Left hindlimb (tissue), 1 donor: ENCODE measurements around the gene DALRD3.

Experiments used
- DNase-seq: peaks from one replicate; pipeline ENCODE4 v3.0.0-alpha.2; 2018

The DALRD3 gene, protein sequence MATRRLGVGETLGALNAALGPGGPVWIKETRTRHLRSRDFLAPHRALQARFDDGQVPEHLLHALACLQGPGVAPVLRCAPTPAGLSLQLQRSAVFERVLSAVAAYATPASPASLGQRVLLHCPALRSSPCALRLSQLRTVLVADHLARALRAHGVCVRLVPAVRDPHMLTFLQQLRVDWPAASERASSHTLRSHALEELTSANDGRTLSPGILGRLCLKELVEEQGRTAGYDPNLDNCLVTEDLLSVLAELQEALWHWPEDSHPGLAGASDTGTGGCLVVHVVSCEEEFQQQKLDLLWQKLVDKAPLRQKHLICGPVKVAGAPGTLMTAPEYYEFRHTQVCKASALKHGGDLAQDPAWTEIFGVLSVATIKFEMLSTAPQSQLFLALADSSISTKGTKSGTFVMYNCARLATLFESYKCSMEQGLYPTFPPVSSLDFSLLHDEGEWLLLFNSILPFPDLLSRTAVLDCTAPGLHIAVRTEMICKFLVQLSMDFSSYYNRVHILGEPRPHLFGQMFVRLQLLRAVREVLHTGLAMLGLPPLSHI

DNA sequence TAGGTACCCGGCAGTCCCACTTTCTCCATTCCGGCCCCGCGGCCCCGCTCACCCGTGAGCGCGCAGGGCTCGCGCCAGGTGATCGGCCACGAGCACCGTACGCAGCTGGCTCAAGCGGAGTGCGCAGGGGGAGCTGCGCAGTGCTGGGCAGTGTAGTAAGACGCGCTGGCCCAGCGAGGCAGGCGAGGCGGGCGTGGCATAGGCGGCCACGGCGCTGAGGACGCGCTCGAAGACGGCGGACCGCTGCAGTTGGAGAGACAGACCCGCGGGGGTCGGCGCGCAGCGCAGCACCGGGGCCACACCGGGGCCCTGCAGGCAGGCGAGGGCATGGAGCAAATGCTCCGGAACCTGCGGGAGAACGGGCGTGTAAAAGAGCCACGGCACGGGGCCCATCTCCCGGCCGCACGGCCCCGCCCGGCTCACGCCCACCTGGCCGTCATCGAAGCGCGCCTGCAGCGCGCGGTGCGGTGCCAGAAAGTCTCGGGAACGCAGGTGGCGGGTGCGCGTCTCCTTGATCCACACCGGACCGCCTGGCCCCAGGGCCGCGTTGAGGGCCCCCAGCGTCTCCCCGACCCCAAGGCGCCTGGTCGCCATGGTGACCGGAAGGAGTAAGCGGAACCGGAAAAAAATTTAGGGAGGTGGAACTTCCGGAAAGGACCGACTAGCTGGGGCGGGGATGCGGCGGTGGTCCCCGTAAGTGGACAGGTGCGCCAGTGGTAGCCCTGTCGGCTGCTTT, at the start of gene DALRD3:
TSS of gene DALRD3 (minus strand) at position 610 of the 736 bp plus-strand sequence. CDS start at position 594, 16 bp downstream.
- DNase-seq = peak; percentile 81

DNA sequence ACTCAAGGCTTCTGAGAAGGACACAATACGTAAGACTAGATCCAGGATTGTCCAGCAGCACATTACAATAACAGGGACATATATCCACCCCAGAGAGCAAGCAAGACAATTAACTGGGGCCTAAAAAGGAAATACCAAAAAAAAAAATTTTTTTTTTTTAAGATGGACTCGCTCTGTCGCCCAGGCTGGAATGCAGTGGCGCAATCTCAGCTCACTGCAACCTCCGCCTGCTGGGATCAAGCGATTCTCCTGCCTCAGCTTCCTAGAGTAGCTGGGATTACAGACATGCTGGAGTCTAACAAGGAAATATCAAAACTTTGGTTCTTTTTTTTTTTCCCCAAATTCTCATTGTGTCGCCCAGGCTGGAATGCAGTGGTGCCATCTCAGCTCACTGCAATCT, 39.6 kb upstream of the DALRD3 start:
- no peak for DNase-seq

DNA sequence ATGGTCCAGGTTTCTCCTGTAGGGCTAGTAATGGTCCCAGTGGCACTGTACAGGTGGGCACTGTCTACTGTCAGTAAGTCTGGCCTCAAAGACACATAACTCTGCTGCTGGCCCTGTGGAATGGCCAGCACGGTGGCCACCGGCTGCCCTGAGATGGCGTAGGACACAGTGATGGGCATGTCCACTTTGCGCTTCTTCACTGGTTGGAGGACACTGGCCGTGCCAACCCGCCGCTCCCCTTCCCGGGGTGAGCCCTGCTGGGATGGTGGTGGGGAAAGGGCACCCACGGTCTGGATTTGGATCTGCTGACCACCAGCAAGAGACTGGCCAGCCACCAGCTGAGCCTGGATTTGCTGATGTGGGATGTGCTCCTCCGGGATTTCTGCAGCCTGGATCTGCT, 38.9 kb upstream of the DALRD3 start:
- no peak for DNase-seq

DNA sequence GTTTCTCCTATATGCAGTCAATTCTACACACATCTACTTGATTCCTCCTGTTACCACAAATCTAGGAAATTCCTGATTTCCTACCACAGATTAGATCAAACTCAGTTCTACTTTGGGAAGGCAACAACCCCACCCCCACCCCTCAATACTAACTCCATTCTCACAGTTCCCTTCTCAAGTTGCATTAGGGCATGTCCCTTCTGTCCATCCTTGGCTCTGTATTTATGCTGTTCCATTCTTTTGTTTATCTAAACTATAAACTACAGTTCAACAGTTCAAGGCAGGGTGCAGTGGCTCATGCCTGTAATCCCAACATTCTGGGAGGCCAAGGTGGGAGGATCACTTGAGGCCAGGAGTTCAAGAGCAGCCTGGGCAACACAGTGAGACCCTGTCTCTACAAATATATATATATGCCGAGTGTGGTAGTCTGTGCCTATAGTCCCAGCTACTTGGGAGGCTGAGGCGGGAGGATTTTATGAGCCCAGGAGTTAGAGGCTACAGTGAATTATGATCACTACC, 36.0 kb upstream of the DALRD3 start:
- no peak for DNase-seq

DNA sequence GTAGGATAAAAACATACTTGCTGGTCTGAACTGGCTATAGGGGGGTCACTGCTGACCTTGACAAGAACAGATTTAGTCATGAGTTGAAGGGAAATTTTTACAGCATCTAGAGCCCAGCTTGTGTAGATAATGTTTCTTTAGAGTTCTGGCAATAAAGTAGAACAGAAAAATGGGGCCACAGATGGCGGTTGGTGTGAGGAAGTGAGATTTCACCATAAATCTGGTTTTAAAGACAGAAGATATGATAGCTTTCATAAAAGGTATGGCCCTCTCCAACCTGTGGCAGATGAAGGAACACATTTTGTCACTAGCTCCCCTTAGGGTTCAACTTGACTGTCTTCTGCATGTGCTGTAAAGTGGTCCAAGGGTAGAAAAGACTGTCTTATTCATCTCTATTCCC, 35.2 kb upstream of the DALRD3 start:
- DNase-seq = no peak

DNA sequence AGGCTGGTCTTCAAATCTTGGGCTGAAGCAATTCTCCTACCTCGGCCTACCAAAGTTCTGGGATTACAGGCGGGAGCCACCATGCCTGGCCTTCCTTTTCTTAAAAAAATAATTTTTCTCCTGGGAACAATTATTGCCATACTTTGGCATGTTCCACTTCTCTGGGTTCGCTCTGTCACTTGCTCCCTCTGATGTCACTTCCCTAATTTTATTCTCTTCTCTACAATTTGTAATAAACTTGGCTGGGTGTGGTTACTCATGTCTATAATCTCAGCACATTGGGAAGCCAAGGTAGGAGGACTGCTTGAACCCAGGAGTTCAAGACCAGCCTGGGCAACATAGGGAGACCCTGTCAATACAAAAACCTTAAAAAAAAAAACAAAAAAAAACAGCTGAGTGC, 16.9 kb upstream of the DALRD3 start:
- no peak for DNase-seq

DNA sequence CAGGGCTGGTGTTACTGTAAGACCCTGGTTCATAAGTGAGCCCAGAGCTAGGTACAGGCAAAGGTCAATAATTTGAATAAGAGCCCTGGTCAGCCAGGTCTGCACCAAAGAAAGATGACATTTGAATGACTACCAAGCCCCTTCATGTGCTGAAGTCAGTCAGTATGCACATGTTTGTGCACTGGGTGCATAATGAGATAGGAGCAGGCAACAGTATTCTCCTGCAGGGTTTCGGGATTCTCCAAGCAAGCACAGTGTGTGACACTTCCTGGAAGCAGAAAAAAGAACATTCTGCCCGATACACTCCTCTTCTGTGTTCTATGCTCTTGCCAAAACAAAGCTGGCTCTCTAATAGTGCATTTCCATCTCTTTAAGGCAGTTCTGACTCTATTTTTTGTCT, 16.3 kb upstream of the DALRD3 start:
- no peak for DNase-seq

DNA sequence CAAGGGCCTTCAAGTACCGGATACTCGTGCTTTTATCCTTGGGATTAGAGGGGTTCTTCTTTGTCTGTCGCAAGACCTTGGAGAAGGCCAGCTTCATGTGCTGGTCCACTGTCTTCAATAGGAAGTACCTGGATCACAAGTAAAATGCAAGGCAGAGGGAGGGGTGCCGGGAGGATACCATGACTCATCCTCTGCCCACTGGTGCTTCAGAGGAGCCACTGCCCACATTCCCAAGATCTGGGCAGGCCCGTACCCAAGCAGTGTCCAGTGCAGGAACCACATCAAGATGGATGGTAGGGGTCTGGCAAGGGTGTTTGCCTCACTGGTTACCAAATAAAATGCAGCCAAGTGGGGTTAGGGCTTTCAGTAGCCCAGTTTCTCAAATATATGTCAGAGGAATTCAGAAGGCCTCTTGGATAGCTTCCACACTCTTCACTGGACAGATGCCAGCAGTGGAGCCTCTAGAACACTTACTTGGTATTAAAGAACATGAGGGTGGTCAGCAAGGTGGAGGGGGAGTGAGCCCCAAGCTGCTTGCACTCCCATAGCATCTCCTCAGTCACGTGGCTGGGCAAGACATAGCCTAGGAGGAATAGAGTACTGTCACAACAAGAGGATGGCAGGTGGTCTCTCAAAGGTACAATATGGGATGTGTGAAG, 14.4 kb upstream of the DALRD3 start:
- no peak for DNase-seq

DNA sequence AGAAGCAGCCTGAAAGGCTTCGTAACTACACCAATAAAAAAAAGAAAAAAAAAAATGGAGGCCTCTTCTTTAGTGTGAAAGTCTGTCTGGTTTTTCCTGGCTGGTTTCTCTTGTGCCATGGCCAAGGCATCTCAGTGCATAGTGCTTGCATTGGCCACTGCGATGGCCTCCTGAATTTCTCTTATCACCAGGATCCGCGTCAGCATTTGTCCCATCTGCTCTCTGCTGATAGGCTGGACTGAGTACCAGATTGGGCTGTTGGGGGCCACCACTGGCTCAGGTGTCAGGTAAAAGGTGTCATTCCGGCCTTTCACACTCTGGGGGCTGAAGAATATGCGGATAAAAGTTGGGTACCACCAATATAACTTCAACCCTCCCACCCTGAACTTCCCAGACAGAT, 11.9 kb upstream of the DALRD3 start:
- no peak for DNase-seq

DNA sequence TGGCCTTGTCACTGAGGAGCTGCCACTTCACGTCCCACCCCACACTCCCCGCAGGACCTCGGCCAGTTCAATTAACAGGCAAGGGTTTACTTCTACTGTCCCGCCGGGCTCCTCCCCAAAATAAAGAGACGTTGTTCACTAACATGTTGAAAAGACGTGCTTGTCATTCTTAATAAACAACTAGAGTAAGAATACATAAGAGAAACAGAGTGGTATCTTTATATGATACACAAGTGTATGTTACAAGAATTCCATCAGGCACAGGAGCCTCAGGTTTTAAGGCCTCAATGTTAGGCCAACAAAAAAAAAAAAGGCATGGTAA, 11.1 kb upstream of the DALRD3 start:
- DNase-seq = no peak

DNA sequence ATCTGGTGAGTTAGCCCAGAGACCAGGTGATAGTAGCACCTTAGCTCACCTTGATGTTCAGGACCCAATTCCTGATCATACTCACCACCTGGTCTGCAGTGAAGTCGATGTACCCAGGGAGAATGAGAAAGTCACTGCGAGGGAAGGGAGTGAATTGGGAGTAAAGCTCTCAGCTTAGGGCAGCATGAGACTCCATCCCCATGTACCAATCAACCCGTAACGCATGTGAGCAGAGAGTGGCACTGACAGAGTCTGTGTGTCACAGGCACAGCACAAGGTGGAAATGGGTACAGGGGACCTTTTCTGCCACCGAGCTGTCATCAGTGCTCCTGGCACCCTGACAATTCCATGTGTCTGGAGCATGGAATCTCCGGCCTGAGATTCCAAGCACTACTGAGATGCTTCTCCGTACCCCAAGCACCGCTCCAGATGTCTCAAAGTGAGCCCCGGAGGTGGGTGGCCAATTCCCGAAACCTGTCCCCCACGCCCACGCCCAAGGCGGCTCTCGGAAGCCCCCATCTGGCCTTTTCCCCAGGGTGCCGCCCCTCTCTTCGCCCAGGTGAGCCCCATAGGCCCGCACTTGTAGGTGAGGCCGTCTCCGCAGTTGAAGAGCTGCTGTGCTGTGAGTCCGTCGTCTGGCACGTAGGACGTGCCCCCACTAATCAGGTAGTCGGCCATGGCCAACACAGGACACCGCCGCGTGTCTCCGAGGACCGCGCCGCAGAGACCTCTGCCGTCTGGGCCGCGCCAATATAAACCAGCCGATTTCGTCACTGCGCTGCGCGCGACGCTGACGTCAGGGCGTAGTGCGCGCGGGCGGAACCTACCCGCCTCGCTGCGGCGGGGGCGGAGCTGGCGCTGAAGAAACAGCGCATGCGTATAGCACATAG, 10.5 kb upstream of the DALRD3 start, which contains the start of gene IMPDH2:
TSS of gene IMPDH2 (minus strand) at position 726 of the 890 bp plus-strand sequence. CDS start at position 678, 48 bp downstream.
- peak; percentile 94 for DNase-seq

DNA sequence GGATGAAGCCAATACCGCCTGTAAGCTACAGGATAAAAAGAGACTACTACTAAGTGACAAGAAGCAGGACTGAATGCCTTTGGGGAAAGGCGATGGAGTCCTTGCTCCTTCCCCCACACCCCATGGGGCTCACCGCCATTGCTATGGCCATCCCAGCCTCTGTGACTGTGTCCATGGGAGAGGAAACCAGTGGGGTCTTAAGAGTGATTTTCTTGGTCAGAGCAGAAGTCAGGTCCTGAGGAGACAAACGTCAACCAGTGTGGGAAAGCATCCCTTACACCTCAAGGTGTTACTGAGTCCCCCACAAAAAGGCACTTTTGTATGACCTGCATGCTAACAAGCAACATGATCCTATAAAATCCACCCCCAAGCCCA, 9.9 kb upstream of the DALRD3 start:
- no peak for DNase-seq

DNA sequence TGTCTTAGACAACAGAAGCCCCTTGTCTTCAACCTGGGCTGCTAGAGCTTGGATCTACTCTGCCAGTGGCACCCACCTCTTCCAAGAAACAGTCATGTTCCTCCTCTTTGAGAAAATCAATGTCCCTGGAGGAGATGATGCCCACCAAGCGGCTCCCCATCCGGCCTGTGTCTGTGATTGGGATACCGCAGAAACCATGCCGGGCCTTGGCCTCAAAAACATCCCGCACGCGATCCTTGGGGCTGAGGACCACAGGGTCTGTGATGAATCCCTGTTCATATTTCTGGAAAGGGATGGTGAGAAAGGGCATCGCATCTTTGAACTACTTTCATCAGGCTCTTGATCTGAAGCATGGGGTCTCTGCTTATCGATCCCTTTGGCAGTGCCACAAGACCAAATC, 9.3 kb upstream of the DALRD3 start:
- no peak for DNase-seq

DNA sequence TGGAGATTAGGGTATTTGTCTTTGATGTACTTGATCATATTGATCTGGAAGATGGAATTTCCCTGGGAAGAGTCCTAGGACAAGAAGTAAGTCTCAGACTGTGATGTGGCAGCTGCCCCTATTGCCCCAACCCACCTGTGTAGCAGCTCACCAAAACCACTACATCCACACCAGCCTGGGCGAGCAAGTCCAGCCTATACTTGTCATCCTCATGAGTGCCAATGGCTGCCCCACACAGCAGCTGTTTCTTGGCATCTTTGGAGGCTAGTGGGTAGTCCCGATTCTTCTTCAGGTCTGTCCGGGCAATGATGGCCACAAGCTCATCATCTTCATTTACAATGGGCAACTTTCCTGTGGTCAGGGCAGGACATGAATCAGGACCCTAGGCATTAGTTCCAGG, 8.2 kb upstream of the DALRD3 start:
- DNase-seq = no peak

DNA sequence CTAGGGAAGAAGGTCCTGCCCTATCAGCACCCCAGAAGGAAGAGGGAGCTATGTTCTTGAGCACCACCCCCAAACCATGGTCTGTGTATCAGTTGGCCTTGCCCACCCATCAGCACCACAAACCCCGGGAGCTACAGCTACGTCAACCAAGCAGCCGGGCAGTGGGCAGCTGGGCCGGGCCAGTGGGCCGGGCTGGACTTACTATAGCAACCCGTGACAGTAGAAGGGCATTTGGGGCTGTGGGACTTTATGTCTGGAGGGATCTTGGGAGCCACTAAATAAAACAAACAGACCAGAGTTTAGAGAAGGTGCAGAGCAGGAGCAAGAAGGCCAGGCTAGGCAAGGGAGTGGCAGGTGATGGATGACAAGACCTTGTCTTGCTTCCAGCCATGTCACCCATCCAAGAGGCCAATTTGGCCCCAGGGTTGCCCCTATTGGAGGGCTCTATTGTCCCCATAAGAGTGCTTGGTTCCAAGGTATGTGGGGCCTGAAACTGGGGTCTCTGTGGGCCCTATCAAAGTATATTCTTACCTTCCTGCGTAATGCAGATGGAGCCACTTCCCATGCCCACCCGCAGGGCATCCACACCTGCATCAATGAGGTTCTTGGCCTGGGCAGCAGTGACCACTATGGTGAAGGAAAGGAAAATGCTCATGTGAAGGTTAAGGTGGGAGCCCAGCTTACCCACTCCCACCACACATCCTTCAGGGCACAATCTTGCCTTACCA, 7.6 kb upstream of the DALRD3 start:
- DNase-seq = no peak

DNA sequence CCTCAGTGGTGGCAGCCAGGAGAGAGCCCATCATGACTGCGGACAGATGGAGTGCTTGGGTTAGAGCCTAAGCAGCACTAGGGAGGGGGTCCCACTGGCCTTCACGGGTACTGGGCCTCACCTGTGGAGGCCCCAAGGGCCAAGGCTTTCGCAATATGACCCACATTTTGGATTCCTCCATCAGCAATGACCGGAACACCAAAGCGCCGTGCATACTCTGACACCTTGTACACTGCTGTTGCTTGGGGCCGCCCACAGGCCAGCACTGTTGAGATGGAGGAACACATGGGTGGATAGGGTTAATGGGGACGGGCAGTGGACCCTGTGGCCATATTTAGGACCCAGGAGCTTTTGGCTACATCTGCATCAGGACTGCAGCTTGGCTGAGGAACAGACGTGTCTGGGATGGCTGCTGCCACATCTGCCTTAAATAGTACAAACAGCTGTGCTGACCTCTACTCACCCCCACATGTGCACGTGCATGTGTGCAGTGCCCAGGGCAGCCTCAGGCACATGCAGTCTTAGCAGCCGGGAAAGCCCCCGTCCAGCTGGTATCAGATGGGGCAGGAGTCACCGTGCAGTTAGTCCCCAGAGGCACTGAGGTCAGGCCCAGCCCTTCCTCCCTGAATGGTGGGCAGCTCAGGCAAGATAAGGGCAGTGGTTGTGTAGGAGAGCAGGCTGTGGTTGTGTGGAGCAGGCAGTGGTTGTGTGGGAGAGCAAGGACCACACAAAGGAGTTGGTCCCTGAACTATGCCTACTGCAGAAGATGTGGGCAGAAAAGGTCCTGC, 6.8 kb upstream of the DALRD3 start:
- no peak for DNase-seq

DNA sequence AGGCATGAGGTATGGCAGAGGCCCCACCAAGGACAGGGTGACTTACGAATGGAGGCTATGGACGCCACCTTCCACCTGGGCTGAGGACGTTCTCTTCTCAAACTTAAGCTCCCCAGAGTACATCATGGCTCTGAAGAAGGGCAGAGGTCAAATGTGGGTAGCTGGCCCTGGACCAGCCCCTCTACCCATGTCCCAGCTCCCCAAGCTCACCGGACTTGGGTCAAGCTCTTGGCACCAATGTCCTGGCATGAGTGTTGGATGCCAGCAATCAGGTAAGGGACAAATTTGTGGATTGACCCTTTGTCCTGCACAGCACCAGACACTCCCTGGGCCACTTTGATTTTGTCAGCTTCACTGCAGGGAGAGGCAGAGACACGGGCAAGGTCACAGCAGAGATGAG, 6.1 kb upstream of the DALRD3 start:
- no peak for DNase-seq

DNA sequence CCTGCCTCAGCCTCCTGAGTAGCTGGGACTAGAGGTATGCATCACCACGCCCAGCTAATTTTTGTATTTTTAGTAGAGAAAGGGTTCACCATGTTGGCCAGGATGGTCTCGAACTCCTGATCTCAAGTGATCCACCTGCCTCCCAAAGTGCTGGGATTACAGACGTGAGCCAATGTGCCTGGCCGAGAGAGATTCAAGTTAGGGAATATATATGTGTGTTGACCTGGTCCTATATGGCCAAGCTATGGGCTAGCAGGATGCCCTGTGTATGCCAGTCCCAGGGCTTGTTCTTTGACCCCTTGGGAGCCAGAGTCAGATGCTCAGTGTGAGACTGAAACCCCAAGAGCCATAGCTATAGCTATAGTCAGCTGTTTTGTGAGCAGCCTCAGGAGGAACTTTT, 5.4 kb upstream of the DALRD3 start:
- DNase-seq = no peak

DNA sequence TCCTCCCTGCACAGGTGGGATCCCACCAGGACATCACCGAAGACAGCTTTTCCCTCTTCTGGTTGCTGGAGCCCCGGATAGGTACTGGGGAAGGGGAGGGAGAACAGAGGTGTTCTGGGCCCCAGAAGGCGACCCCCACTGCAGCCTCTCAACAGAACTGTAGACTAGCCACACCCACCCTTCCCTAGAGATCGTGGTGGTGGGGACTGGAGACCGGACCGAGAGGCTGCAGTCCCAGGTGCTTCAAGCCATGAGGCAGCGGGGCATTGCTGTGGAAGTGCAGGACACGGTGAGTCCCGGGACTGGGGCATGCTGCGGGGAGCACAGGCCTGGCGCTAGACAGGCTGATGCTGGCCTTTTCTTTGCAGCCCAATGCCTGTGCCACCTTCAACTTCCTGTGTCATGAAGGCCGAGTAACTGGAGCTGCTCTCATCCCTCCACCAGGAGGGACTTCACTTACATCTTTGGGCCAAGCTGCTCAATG, 4.3 kb upstream of the DALRD3 start:
- no peak for DNase-seq
